ENCODE results near the gene CARD14. TPM values are rescaled to one million over a fixed set of nuclear protein-coding genes. Genes with fewer than 3 reads are reported as not detected.

The CARD14 gene
- total and polyA plus RNA-seq, 12 donors, result 0.11 to 0.33 (median 0.14) TPM; not detected in 6

DNA sequence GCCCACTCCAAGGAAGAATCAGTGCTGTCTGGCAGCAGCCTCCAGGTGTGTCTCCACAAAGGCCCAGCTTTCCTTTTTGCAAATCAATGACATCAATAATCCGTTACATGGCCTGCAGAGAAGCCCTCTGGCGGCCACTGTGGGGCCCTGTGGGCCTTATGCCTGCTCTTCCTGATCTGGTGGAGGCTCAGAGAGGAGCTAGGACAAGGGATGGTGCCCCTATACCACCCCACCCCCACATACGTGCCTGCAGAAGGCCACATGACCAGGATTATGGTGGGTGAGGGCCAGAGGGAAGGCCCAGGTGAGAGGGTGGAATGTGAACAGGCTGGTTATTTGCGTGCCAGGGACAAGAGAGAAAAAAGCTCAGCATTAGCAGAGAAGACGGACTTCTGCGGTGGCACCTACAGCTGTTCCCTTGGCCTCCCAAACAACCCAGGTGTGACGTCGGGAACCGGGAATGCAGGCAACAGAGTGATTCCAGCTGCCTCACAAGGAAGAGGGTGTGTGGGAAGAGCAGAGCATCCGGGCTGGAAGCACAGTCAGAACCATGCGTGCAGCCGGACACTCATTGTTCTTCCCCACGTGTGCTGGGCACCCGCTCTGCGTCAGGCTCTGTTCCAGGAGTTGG, 45.4 kb upstream of the CARD14 start:
- H3K4me1 ChIP-seq, result no peaks in the 10 kb centered on the region
- intact Hi-C loops (cut with DNase I), result loop anchor here in 1 of 10 donors (5.0 kb wide), 1 partner anchor 993 kb away; no protein-coding TSS in a partner anchor
- TF ChIP-seq, protein P1, sequence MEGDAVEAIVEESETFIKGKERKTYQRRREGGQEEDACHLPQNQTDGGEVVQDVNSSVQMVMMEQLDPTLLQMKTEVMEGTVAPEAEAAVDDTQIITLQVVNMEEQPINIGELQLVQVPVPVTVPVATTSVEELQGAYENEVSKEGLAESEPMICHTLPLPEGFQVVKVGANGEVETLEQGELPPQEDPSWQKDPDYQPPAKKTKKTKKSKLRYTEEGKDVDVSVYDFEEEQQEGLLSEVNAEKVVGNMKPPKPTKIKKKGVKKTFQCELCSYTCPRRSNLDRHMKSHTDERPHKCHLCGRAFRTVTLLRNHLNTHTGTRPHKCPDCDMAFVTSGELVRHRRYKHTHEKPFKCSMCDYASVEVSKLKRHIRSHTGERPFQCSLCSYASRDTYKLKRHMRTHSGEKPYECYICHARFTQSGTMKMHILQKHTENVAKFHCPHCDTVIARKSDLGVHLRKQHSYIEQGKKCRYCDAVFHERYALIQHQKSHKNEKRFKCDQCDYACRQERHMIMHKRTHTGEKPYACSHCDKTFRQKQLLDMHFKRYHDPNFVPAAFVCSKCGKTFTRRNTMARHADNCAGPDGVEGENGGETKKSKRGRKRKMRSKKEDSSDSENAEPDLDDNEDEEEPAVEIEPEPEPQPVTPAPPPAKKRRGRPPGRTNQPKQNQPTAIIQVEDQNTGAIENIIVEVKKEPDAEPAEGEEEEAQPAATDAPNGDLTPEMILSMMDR (IDR thresholded peaks at IDR 0.05), result peak in 2 of 9 donors; percentile 7 to 27
- no peak overlapping the region for H3K27ac ChIP-seq
- ATAC-seq, result peak in 3 of 8 donors; percentile 36 to 38 (median 37)
- no peak overlapping the region for H3K4me3 ChIP-seq
- H3K36me3 ChIP-seq, result peaks cover 0 to 3% (median 0%) of the 10 kb centered on the region in 9 donors
- H3K9me3 ChIP-seq, result no peaks in the 10 kb centered on the region
- 56 to 58% methylated on average over 15 of the region's 15 CpGs for WGBS, 2 donors
- DNase-seq, result no peak
- H3K27me3 ChIP-seq, result peaks cover 0 to 3% (median 0%) of the 10 kb centered on the region in 7 donors

DNA sequence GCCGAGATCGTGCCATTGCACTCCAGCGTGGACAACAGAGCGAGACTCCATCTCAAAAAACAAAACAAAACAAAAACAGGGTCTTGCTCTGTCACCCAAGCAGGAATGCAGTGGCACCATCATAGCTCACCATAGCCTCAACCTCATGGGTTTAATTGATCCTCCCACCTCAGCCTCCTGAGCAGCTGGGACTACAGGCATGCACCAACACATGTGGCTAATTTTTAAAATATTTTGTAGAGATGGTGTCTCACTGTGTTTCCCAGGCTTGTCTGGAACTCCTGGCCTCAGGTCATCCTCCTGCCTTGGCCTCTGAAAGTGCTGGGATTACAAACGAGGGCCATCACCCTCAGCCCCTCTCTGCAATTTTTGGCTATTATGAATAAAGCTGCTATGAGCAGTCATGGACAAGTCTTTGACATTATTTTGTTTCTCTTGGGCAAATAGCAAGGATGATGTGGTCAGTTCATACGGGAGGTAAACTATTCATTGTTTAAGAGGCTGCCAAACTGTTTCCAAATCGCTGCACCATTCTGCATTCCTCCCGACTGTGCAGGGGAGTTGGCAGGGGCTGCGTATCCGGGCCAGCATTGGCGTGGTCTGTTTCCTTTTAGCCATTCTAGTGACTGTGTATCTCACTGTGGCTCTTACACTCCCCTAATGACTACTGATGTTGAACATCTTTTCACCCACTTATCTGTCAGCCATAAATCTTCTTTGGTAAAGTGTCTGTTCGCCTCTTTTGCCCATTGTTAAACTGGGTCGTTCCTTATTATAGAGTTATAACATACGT, 44.0 kb upstream of the CARD14 start:
- TF ChIP-seq, protein P1 (IDR thresholded peaks at IDR 0.05), result no peak
- DNase-seq, result no peak

DNA sequence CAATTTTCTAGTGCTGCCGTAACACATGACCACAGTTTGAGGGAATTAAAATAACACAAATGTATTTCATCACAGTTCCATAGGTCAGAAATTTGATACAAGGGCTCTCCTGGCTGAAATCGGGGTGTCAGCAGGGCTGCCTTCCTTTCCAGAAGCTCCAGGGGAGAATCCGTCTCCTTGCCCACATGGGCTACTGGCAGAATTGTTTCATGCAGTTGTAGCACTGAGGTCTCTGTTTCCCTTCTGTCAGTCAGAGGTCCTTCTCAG, 43.4 kb upstream of the CARD14 start:
- Histone ChIP-seq H3K4me3 (no peak overlapping the region), H3K36me3 (no peaks in the 10 kb centered on the region), H3K27ac (no peak overlapping the region), H3K9me3 (no peaks in the 10 kb centered on the region), H3K4me1 (no peaks in the 10 kb centered on the region), H3K27me3 (peaks cover 0 to 3% (median 0%) of the 10 kb centered on the region in 7 donors)
- WGBS, 2 donors, result 85 to 86% methylated on average over 3 of the region's 3 CpGs
- intact Hi-C loops (cut with DNase I), result no loop called here
- DNase-seq (no peak), ATAC-seq (no peak)
- TF ChIP-seq, protein P1 (IDR thresholded peaks at IDR 0.05), result no peak

More for the DNA sequence above, 44.0 kb upstream of the CARD14 start:
- ATAC-seq, result no peak
- Histone ChIP-seq H3K4me1 (no peaks in the 10 kb centered on the region), H3K27me3 (peaks cover 0 to 3% (median 0%) of the 10 kb centered on the region in 7 donors), H3K9me3 (no peaks in the 10 kb centered on the region), H3K4me3 (no peak overlapping the region), H3K27ac (no peak overlapping the region), H3K36me3 (no peaks in the 10 kb centered on the region)
- WGBS, 2 donors, result 65 to 72% methylated on average over 14 of the region's 14 CpGs
- intact Hi-C loops (cut with DNase I), result no loop called here

DNA sequence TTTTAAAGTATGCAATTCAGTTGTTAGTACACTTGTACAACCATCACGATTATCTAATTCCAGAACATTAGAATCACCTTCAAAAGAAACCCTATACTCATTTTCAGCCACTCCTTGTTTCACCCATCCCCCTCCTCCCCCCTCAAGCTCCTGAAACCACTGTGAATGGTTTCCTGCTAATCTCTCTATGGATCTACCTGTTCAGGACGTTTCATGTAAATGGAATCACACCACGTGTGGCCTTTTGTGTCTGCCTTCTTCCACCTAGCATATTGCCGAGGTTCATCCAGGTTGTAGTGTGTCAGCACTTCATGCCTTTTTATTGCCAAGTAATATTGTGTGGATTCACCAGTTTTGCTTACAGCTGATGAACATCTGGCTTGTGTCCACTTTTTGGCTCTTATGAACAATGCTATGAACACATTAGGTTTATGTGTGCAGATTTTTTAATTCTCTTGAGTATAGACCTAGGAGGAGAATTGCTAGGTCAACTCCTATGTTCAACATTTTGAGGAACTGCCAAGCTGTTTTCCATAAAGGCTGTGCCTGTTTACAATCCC, 40.7 kb upstream of the CARD14 start:
- Histone ChIP-seq H3K4me1 (no peaks in the 10 kb centered on the region), H3K9me3 (no peaks in the 10 kb centered on the region), H3K27ac (no peak overlapping the region), H3K27me3 (peaks cover 0 to 3% (median 0%) of the 10 kb centered on the region in 7 donors), H3K4me3 (no peak overlapping the region), H3K36me3 (peaks cover 0 to 21% (median 9%) of the 10 kb centered on the region in 9 donors)
- ATAC-seq, result no peak
- 44 to 48% methylated on average over 4 of the region's 4 CpGs for WGBS, 2 donors
- intact Hi-C loops (cut with DNase I), result no loop called here
- TF ChIP-seq, protein P1 (IDR thresholded peaks at IDR 0.05), result no peak
- no peak for DNase-seq

Data from heart right ventricle (tissue), 16 donors.